ENCODE measurements around the gene RGP1. TPM values are rescaled to one million over a fixed set of nuclear protein-coding genes. Genes with fewer than 3 reads are reported as not detected.

Gene RGP1
- total and polyA plus RNA-seq, 8 donors: 3.8 to 21.2 (median 12.0) TPM

GRCh38 chr9:35806101-35806500 is 57.0 kb downstream of the RGP1 start:
- no peak overlapping the region for H3K4me3 ChIP-seq
- peaks cover 3 to 9% (median 4%) of the 10 kb centered on the region in 4 donors for H3K4me1 ChIP-seq
- 93 to 99% (median 96%) methylated on average over 8 of the region's 8 CpGs for WGBS, 5 donors
- DNase-seq: no peak
- TF ChIP-seq POLR2A (IDR thresholded peaks at IDR 0.05): no peak
- TF ChIP-seq EP300 (IDR thresholded peaks at IDR 0.05): no peak
- TF ChIP-seq POLR2AphosphoS5 (IDR thresholded peaks at IDR 0.05): no peak
- TF ChIP-seq CTCF (IDR thresholded peaks at IDR 0.05): no peak
- H3K27me3 ChIP-seq: no peaks in the 10 kb centered on the region
- H3K36me3 ChIP-seq: peaks cover 24 to 90% (median 88%) of the 10 kb centered on the region in 4 donors
- intact Hi-C loops (cut with DNase I; ENCODE audit: low total_unique reads): loop anchor here (10.0 kb wide), 1 partner anchor 59 kb away; no protein-coding TSS in a partner anchor
- no peaks in the 10 kb centered on the region for H3K9me3 ChIP-seq
- no peak overlapping the region for H3K27ac ChIP-seq

Small RNA genes lying within 50 kb of the gene (small RNA-seq; reads per million reads assigned to genes)
- gene MIR6853: 0 to 0.15 (median 0.12) reads per million in 4 donors

Other genes with a start within 250 kb of the RGP1 start
- 10 to 100 TPM; 11.9 to 56.8 (median 34.6) TPM for gene TESK1, start 144.0 kb upstream of the RGP1 start, total RNA-seq
- gene TESK1, start 144.0 kb upstream of the RGP1 start, polyA plus RNA-seq: 10 to 100 TPM; 25.7 to 33.9 (median 28.4) TPM
- gene CD72, start 130.9 kb upstream of the RGP1 start, total RNA-seq: 10 to 100 TPM in 1 of 5 donors, 1 to 10 TPM in 1, not detected in 3; 3.1 to 18.7 TPM
- 1 to 10 TPM in 2 of 3 donors, under 1 TPM in 1; 0.61 to 2.8 (median 1.1) TPM for gene CD72, start 130.9 kb upstream of the RGP1 start, polyA plus RNA-seq
- gene SIT1, start 98.4 kb upstream of the RGP1 start, total RNA-seq: 1 to 10 TPM in 2 of 5 donors, not detected in 3; 2.0 to 2.3 TPM
- 1 to 10 TPM in 1 of 3 donors, under 1 TPM in 2; 0.62 to 1.1 (median 0.95) TPM for gene SIT1, start 98.4 kb upstream of the RGP1 start, polyA plus RNA-seq
- over 10,000 TPM in 4 of 5 donors, 1,000 to 10,000 TPM in 1; 1,379 to 137,340 (median 23,544) TPM for gene RMRP, start 91.3 kb upstream of the RGP1 start, total RNA-seq
- gene RMRP, start 91.3 kb upstream of the RGP1 start, polyA plus RNA-seq: 10 to 100 TPM in 1 of 3 donors, not detected in 2; 64.3 TPM
- 100 to 1,000 TPM in 1 of 5 donors, 10 to 100 TPM in 4; 15.6 to 104 (median 28.1) TPM for gene CCDC107, start 91.0 kb upstream of the RGP1 start, total RNA-seq
- 10 to 100 TPM; 58.8 to 86.4 (median 69.7) TPM for gene CCDC107, start 91.0 kb upstream of the RGP1 start, polyA plus RNA-seq
- 10 to 100 TPM in 3 of 5 donors, 1 to 10 TPM in 2; 1.8 to 58.3 (median 11.6) TPM for gene ARHGEF39, start 84.1 kb upstream of the RGP1 start, total RNA-seq
- 1 to 10 TPM; 2.8 to 4.3 (median 3.2) TPM for gene ARHGEF39, start 84.1 kb upstream of the RGP1 start, polyA plus RNA-seq
- 100 to 1,000 TPM in 3 of 5 donors, 10 to 100 TPM in 1, 1 to 10 TPM in 1; 1.2 to 670 (median 161) TPM for gene CA9, start 75.4 kb upstream of the RGP1 start, total RNA-seq
- gene CA9, start 75.4 kb upstream of the RGP1 start, polyA plus RNA-seq: 100 to 1,000 TPM; 115 to 653 (median 541) TPM
- 1,000 to 10,000 TPM in 3 of 5 donors, 100 to 1,000 TPM in 2; 537 to 3,642 (median 1,228) TPM for gene TPM2, start 59.4 kb upstream of the RGP1 start, total RNA-seq
- 1,000 to 10,000 TPM in 1 of 3 donors, 100 to 1,000 TPM in 2; 460 to 2,257 (median 672) TPM for gene TPM2, start 59.4 kb upstream of the RGP1 start, polyA plus RNA-seq
- gene TLN1, start 17.1 kb upstream of the RGP1 start, total RNA-seq: 100 to 1,000 TPM; 169 to 399 (median 223) TPM
- gene TLN1, start 17.1 kb upstream of the RGP1 start, polyA plus RNA-seq: 100 to 1,000 TPM in 1 of 3 donors, 10 to 100 TPM in 2; 53.2 to 141 (median 70.2) TPM
- 10 to 100 TPM; 33.2 to 84.0 (median 79.1) TPM for gene CREB3, start 16.6 kb upstream of the RGP1 start, total RNA-seq
- 10 to 100 TPM; 29.4 to 40.5 (median 37.9) TPM for gene CREB3, start 16.6 kb upstream of the RGP1 start, polyA plus RNA-seq
- 100 to 1,000 TPM in 3 of 5 donors, 10 to 100 TPM in 2; 29.8 to 210 (median 145) TPM for gene GBA2, start 59 bp upstream of the RGP1 start, total RNA-seq
- 10 to 100 TPM; 26.5 to 38.9 (median 32.5) TPM for gene GBA2, start 59 bp upstream of the RGP1 start, polyA plus RNA-seq
- not detected for gene MSMP, start 5.0 kb downstream of the RGP1 start, total RNA-seq
- under 1 TPM in 1 of 3 donors, not detected in 2; 0.35 TPM for gene MSMP, start 5.0 kb downstream of the RGP1 start, polyA plus RNA-seq
- 10 to 100 TPM in 3 of 5 donors, 1 to 10 TPM in 2; 3.1 to 75.5 (median 14.5) TPM for gene NPR2, start 42.3 kb downstream of the RGP1 start, total RNA-seq
- gene NPR2, start 42.3 kb downstream of the RGP1 start, polyA plus RNA-seq: 10 to 100 TPM in 1 of 3 donors, 1 to 10 TPM in 2; 4.0 to 11.4 (median 7.0) TPM
- 1 to 10 TPM in 2 of 5 donors, not detected in 3; 1.7 to 2.7 TPM for gene SPAG8, start 63.0 kb downstream of the RGP1 start, total RNA-seq
- gene SPAG8, start 63.0 kb downstream of the RGP1 start, polyA plus RNA-seq: 1 to 10 TPM in 1 of 3 donors, under 1 TPM in 2; 0.19 to 4.1 (median 0.98) TPM
- 10 to 100 TPM in 4 of 5 donors, 1 to 10 TPM in 1; 8.4 to 22.7 (median 17.9) TPM for gene HINT2, start 65.8 kb downstream of the RGP1 start, total RNA-seq
- 100 to 1,000 TPM in 2 of 3 donors, 10 to 100 TPM in 1; 98.1 to 131 (median 118) TPM for gene HINT2, start 65.8 kb downstream of the RGP1 start, polyA plus RNA-seq
- not detected for gene FAM221B, start 79.4 kb downstream of the RGP1 start, total RNA-seq
- gene FAM221B, start 79.4 kb downstream of the RGP1 start, polyA plus RNA-seq: under 1 TPM in 1 of 3 donors, not detected in 2; 0.10 TPM
- 10 to 100 TPM in 3 of 5 donors, 1 to 10 TPM in 2; 4.6 to 81.4 (median 11.6) TPM for gene TMEM8B, start 79.9 kb downstream of the RGP1 start, total RNA-seq
- gene TMEM8B, start 79.9 kb downstream of the RGP1 start, polyA plus RNA-seq: 1 to 10 TPM; 7.0 to 9.2 (median 7.0) TPM
- not detected for gene OR13J1, start 121.1 kb downstream of the RGP1 start, total RNA-seq
- not detected for gene OR13J1, start 121.1 kb downstream of the RGP1 start, polyA plus RNA-seq
- gene HRCT1, start 156.9 kb downstream of the RGP1 start, total RNA-seq: 10 to 100 TPM in 1 of 5 donors, 1 to 10 TPM in 2, under 1 TPM in 1, not detected in 1; 0.92 to 28.7 (median 7.7) TPM
- 1 to 10 TPM in 1 of 3 donors, under 1 TPM in 1, not detected in 1; 0.50 to 4.3 TPM for gene HRCT1, start 156.9 kb downstream of the RGP1 start, polyA plus RNA-seq
- 1 to 10 TPM in 2 of 5 donors, not detected in 3; 1.2 to 2.4 TPM for gene SPAAR, start 160.2 kb downstream of the RGP1 start, total RNA-seq
- under 1 TPM; 0.30 to 0.92 (median 0.68) TPM for gene SPAAR, start 160.2 kb downstream of the RGP1 start, polyA plus RNA-seq
- gene OR2S2, start 208.9 kb downstream of the RGP1 start, total RNA-seq: not detected
- gene OR2S2, start 208.9 kb downstream of the RGP1 start, polyA plus RNA-seq: not detected

All from stomach (tissue), 9 donors.